SW480 (cell line): Measurements from ENCODE around the gene CCDC15.
"Not testable (repeated sequence)": the region's sequence is repeated elsewhere in the genome, so short reads cannot be mapped to it uniquely, and the experiment has no call there.

Experiments
- DNase-seq: peaks from one replicate; pipeline ENCODE4 v3.0.0-alpha.2; 2016; ENCODE audit warnings: low spot score

Gene CCDC15

GRCh38 chr11:125001079-125001778 is 47.2 kb downstream of the CCDC15 start:
- no peak for DNase-seq

GRCh38 chr11:125001849-125002248 is 47.8 kb downstream of the CCDC15 start:
- DNase-seq, result no peak

GRCh38 chr11:125005491-125005890 is 51.5 kb downstream of the CCDC15 start:
- DNase-seq, result no peak

GRCh38 chr11:125016413-125016812 is 62.4 kb downstream of the CCDC15 start:
- DNase-seq, result no peak

- no peak for DNase-seq
Observed at GRCh38 chr11:125020342-125020741, 66.3 kb downstream of the CCDC15 start.

GRCh38 chr11:125022551-125022950 is 68.5 kb downstream of the CCDC15 start:
- DNase-seq, result no peak

GRCh38 chr11:125025968-125026367 is 72.0 kb downstream of the CCDC15 start:
- no peak for DNase-seq

GRCh38 chr11:125029431-125029830 is 75.4 kb downstream of the CCDC15 start:
- not testable (repeated sequence) for DNase-seq

GRCh38 chr11:125036933-125037332 is 82.9 kb downstream of the CCDC15 start:
- DNase-seq, result no peak

GRCh38 chr11:125049164-125049792 is 95.3 kb downstream of the CCDC15 start:
- DNase-seq, result no peak

- DNase-seq, result no peak
Observed at GRCh38 chr11:125052047-125052446, 98.0 kb downstream of the CCDC15 start.

- DNase-seq, result no peak
Observed at GRCh38 chr11:125053167-125053566, 99.2 kb downstream of the CCDC15 start.

GRCh38 chr11:125055107-125055715 is 101.2 kb downstream of the CCDC15 start:
- no peak for DNase-seq

- not testable (repeated sequence) for DNase-seq
Observed at GRCh38 chr11:125056111-125056510, 102.1 kb downstream of the CCDC15 start.

GRCh38 chr11:125056931-125057692 is 103.1 kb downstream of the CCDC15 start:
- no peak for DNase-seq

- no peak for DNase-seq
Observed at GRCh38 chr11:125057693-125058016, 103.7 kb downstream of the CCDC15 start.

GRCh38 chr11:125061281-125061680 is 107.3 kb downstream of the CCDC15 start:
- no peak for DNase-seq

- no peak for DNase-seq
Observed at GRCh38 chr11:125062218-125062930, 108.4 kb downstream of the CCDC15 start.

- peak; percentile 73 for DNase-seq
Observed at GRCh38 chr11:125062931-125063428, 109.0 kb downstream of the CCDC15 start, which contains the start of gene SLC37A2. Gene SLC37A2, plus strand, starts transcription at chr11:125063305. Its CDS starts 63 bp downstream, at chr11:125063368.

GRCh38 chr11:125063429-125064043 is 109.5 kb downstream of the CCDC15 start:
- no peak for DNase-seq

GRCh38 chr11:125064070-125064469 is 110.1 kb downstream of the CCDC15 start:
- DNase-seq, result no peak
